Measurements from ENCODE around the gene TYMP. TPM values are rescaled to one million over a fixed set of nuclear protein-coding genes. Genes with fewer than 3 reads are reported as not detected.

Gene TYMP
- total and polyA plus RNA-seq, 2 experiments from 2014 or later: 46.4 to 85.7 TPM

- H3K4me2 ChIP-seq: peak within 1 kb of the TSS; percentile 96
- DNase-seq (ENCODE audit: low spot score): peak; percentile 99
- no peaks in the 10 kb centered on the region for H3K36me3 ChIP-seq (replicated peaks; ENCODE audit: insufficient read depth, low read depth)
- H3K9me3 ChIP-seq (ENCODE audit: low read depth): no peaks in the 10 kb centered on the region
- TF ChIP-seq EZH2 (IDR thresholded peaks at IDR 0.05; ENCODE audit: borderline replicate concordance) (no peak), CTCF (IDR thresholded peaks at IDR 0.05; ENCODE audit: poor library complexity) (peak; percentile 13)
- no peaks in the 10 kb centered on the region for H3K27me3 ChIP-seq
- H3K27ac ChIP-seq: peak within 1 kb of the TSS; percentile 95
- no peaks in the 10 kb centered on the region for H3K9me2 ChIP-seq (replicated peaks; ENCODE audit: insufficient read depth)
- H3K4me3 ChIP-seq: peak within 1 kb of the TSS; percentile 99
- no peaks in the 10 kb centered on the region for H4K20me1 ChIP-seq (ENCODE audit: insufficient read depth, poor library complexity, severe bottlenecking)
- peaks cover 61% of the 10 kb centered on the region for H3K79me2 ChIP-seq
- peak within 1 kb of the TSS; percentile 100 for H2AFZ ChIP-seq
- WGBS (ENCODE audit: low lambda C conversion rate, missing lambda C conversion rate): 1% methylated on average over 62 of the region's 76 CpGs
- peaks cover 14% of the 10 kb centered on the region for H3K4me1 ChIP-seq (ENCODE audit: insufficient read depth)
Observed at GRCh38 chr22:50507991-50508884, 21.6 kb downstream of the TYMP start, which contains the start of gene NCAPH2. Gene NCAPH2 (plus strand): TSS chr22:50508224. CDS start chr22:50508338, 114 bp downstream.

GRCh38 chr22:50507421-50507990 lies 22.3 kb downstream of the TYMP start, which contains the start of gene LMF2:
Gene LMF2 (minus strand): TSS chr22:50507702. CDS start chr22:50507675, 27 bp downstream.
- H4K20me1 ChIP-seq (ENCODE audit: insufficient read depth, poor library complexity, severe bottlenecking): no peaks in the 10 kb centered on the region
- peak within 1 kb of the TSS; percentile 96 for H3K4me2 ChIP-seq
- H3K27ac ChIP-seq: peak within 1 kb of the TSS; percentile 95
- peaks cover 14% of the 10 kb centered on the region for H3K4me1 ChIP-seq (ENCODE audit: insufficient read depth)
- H3K4me3 ChIP-seq: peak within 1 kb of the TSS; percentile 99
- peak within 1 kb of the TSS; percentile 100 for H2AFZ ChIP-seq
- no peaks in the 10 kb centered on the region for H3K9me3 ChIP-seq (ENCODE audit: low read depth)
- no peaks in the 10 kb centered on the region for H3K9me2 ChIP-seq (replicated peaks; ENCODE audit: insufficient read depth)
- H3K27me3 ChIP-seq: no peaks in the 10 kb centered on the region
- peaks cover 54% of the 10 kb centered on the region for H3K79me2 ChIP-seq
- no peak for TF ChIP-seq EZH2 (IDR thresholded peaks at IDR 0.05; ENCODE audit: borderline replicate concordance)
- TF ChIP-seq CTCF (IDR thresholded peaks at IDR 0.05; ENCODE audit: poor library complexity): no peak
- no peak for TF ChIP-seq EZH2phosphoT487 (IDR thresholded peaks at IDR 0.05; ENCODE audit: low read depth, severe bottlenecking, unreplicated experiment)
- no peaks in the 10 kb centered on the region for H3K36me3 ChIP-seq (replicated peaks; ENCODE audit: insufficient read depth, low read depth)
- no peak for DNase-seq (ENCODE audit: low spot score)
- under 1% methylated on average over 24 of the region's 62 CpGs for WGBS (ENCODE audit: low lambda C conversion rate, missing lambda C conversion rate)

- peak overlapping the region; percentile 100 for H2AFZ ChIP-seq
Observed at GRCh38 chr22:50506611-50507420, 23.0 kb downstream of the TYMP start.

More at GRCh38 chr22:50506611-50507420, 23.0 kb downstream of the TYMP start:
- Histone ChIP-seq H3K9me3 (ENCODE audit: low read depth) (no peaks in the 10 kb centered on the region), H4K20me1 (ENCODE audit: insufficient read depth, poor library complexity, severe bottlenecking) (no peaks in the 10 kb centered on the region), H3K4me1 (ENCODE audit: insufficient read depth) (peaks cover 14% of the 10 kb centered on the region), H3K27ac (peak overlapping the region; percentile 90), H3K4me2 (peak overlapping the region; percentile 96), H3K27me3 (no peaks in the 10 kb centered on the region), H3K79me2 (peaks cover 47% of the 10 kb centered on the region), H3K9me2 (replicated peaks; ENCODE audit: insufficient read depth) (no peaks in the 10 kb centered on the region), H3K36me3 (replicated peaks; ENCODE audit: insufficient read depth, low read depth) (no peaks in the 10 kb centered on the region), H3K4me3 (peak overlapping the region; percentile 99)
- TF ChIP-seq EZH2 (IDR thresholded peaks at IDR 0.05; ENCODE audit: borderline replicate concordance): no peak
- no peak for TF ChIP-seq CTCF (IDR thresholded peaks at IDR 0.05; ENCODE audit: poor library complexity)
- TF ChIP-seq EZH2phosphoT487 (IDR thresholded peaks at IDR 0.05; ENCODE audit: low read depth, severe bottlenecking, unreplicated experiment): no peak
- 45% methylated on average over 21 of the region's 21 CpGs for WGBS (ENCODE audit: low lambda C conversion rate, missing lambda C conversion rate)
- DNase-seq (ENCODE audit: low spot score): peak; percentile 34

All from hepatocyte (in vitro differentiated cells).